ENCODE measurements around the gene HBZ.
A peak's percentile ranks its signal among the peaks of the same experiment; 100 is the strongest.

The HBZ gene

GRCh38 chr16:179211-180092 lies 27.0 kb downstream of the HBZ start:
- no peak for TF ChIP-seq CTCF (conservative IDR thresholded peaks at IDR 0.05; ENCODE audit: control insufficient read depth, insufficient read depth, low read depth, low read length)
- H3K4me3 ChIP-seq (ENCODE audit: control insufficient read depth, low read depth, low read length) = no peak overlapping the region
- DNase-seq (ENCODE audit: low read depth) = no peak

- peak within 1 kb of the TSS; percentile 9 for H3K4me3 ChIP-seq (ENCODE audit: control insufficient read depth, low read depth, low read length)
- no peak for DNase-seq (ENCODE audit: low read depth)
Observed at GRCh38 chr16:180101-180675, 27.7 kb downstream of the HBZ start, which contains the start of gene HBQ1. Gene HBQ1 (plus strand): TSS chr16:180459. CDS start chr16:180487, 28 bp downstream.

GRCh38 chr16:180681-181564 lies 28.5 kb downstream of the HBZ start:
- DNase-seq (ENCODE audit: low read depth) = peak; percentile 53
- peak overlapping the region; percentile 9 for H3K4me3 ChIP-seq (ENCODE audit: control insufficient read depth, low read depth, low read length)
- TF ChIP-seq CTCF (conservative IDR thresholded peaks at IDR 0.05; ENCODE audit: control insufficient read depth, insufficient read depth, low read depth, low read length) = no peak

More at GRCh38 chr16:180101-180675, 27.7 kb downstream of the HBZ start, which contains the start of gene HBQ1:
- no peak for TF ChIP-seq CTCF (conservative IDR thresholded peaks at IDR 0.05; ENCODE audit: control insufficient read depth, insufficient read depth, low read depth, low read length)

- peak; percentile 19 for DNase-seq (ENCODE audit: low read depth)
- no peak overlapping the region for H3K4me3 ChIP-seq (ENCODE audit: control insufficient read depth, low read depth, low read length)
- TF ChIP-seq CTCF (conservative IDR thresholded peaks at IDR 0.05; ENCODE audit: control insufficient read depth, insufficient read depth, low read depth, low read length) = peak; percentile 63
Observed at GRCh38 chr16:181565-182021, 29.1 kb downstream of the HBZ start.

GRCh38 chr16:183005-183404 lies 30.6 kb downstream of the HBZ start:
- no peak for TF ChIP-seq CTCF (conservative IDR thresholded peaks at IDR 0.05; ENCODE audit: control insufficient read depth, insufficient read depth, low read depth, low read length)

GRCh38 chr16:185213-185612 lies 32.8 kb downstream of the HBZ start:
- no peak for DNase-seq (ENCODE audit: low read depth)
- no peak for TF ChIP-seq CTCF (conservative IDR thresholded peaks at IDR 0.05; ENCODE audit: control insufficient read depth, insufficient read depth, low read depth, low read length)
- no peak overlapping the region for H3K4me3 ChIP-seq (ENCODE audit: control insufficient read depth, low read depth, low read length)

More at GRCh38 chr16:183005-183404, 30.6 kb downstream of the HBZ start:
- no peak overlapping the region for H3K4me3 ChIP-seq (ENCODE audit: control insufficient read depth, low read depth, low read length)
- DNase-seq (ENCODE audit: low read depth) = no peak
